Stimulated activated CD8-positive, alpha-beta memory T cell treated with anti-CD3 and anti-CD28 coated beads, Interleukin-12 subunit alpha, Interleukin-12 subunit beta, amount 100 ng/mL, for 1 hour (primary cell): ENCODE measurements around the gene ZC2HC1C.
"Not testable (repeated sequence)": the region's sequence is repeated elsewhere in the genome, so short reads cannot be mapped to it uniquely, and the experiment has no call there.

ENCODE experiments used
- DNase-seq: peaks from one replicate; pipeline ENCODE4 v3.0.0-alpha.2; 2020; ENCODE audit warnings: low read depth

ZC2HC1C gene

DNA sequence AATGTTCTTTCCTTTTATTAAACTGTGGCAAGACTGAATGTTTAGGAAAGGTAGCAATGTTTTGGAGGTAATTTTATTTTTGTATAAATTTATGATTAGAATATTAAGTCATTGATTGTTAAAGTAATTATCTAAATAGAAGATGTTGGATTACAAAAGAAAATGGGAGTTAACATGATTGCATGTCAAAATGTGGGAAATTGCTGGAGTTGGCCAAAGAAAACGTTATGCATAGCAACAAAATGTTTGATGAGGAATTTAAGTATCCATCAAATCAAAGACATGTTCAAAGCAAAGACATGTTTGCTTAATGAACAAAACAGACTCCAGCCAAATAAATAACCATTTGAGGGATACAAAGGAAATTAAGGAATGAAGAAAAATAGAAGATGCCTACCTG is 15.0 kb upstream of the ZC2HC1C start:
- no peak for DNase-seq

DNA sequence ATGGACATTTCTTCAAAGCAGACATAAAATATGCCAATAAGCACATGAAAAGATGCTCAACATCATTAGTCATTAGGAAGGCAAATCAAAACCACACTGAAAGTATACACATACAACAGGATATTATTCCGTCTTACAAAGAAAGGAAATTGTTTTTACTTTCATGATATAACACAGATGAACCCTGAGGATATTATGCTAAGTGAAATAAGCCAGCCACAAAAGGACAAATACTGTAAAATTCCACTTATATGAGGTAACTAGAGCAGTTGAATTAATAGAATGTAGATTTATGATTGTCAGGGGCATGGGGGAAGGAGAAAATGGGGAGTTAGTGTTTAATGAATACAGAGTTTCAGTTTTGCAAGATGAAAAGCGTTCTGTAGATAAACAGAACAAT is 9.8 kb upstream of the ZC2HC1C start:
- no peak for DNase-seq

DNA sequence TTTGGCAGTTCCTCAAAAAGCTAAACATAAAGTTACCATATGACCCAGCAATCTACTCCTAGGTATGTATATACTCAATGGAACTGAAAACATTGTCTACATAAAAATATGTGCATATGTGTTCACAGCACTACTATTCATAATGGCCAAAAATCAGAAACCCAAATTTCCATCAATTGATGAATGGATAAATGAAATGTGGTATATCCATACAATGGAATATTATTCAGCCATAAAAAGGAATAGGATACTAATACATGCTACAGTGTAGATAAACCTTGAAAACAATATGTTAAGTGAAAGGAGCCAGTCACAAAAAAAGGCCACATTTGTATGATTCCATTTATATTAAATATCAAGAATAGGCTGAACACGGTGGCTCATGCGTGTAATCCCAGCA is 9.0 kb upstream of the ZC2HC1C start:
- no peak for DNase-seq

DNA sequence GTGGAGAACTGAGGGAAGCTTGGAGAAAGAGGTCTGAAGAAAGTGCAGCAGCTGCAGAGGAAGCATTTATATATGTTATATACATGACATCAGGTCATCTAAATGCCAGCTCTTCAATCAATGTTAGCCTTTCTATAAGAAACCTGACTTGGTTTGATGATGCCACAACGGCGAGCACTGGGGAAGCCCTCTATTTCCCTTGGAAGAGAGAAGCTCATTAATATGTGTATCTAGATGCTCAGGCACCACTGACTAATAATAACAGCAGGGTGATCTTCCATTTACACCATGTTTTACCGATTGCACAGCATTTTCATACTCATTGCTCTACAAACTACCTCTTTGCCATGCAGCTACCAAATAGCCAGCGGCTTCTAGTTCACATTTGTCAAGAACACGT is 6.4 kb upstream of the ZC2HC1C start:
- no peak for DNase-seq

DNA sequence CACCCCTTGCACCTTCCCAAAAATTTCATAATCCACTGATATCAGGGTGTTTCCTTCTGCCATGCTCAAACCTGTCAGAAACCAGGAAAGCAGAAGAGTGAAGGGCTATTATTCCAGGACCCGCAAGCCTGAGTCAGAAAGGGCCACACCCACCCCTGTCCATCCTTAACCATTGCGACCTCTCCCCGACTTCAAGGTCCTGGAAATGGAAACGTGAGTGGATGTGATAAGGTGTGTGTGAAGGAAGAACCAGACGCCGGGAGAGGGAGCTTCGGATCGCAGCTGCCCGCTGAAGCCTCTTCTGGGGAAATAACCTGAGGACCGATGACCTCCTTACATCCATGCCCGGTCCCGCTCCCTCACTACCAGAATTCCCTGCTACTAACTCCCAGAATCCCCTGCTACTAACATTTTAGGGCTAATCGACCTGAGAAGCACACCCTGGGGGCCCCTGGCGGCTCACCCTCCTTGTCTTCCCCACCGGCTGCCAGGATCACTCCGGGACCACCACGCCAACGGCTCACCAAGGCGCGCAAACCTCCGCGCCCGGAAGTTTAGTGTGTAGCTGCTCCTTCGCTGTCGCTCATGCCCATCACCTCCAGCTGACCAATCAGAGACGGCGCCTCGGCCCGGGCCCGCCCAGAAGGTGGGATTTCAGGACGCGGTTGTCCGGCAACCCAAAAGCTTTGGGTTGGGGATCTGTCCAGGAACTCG is 5.8 kb upstream of the ZC2HC1C start, which contains the start of gene ACYP1:
Gene ACYP1, minus strand, starts transcription at position 534 of the 714 bp plus-strand sequence. Its CDS starts 471 bp downstream, at position 63.
- peak; percentile 83 for DNase-seq

DNA sequence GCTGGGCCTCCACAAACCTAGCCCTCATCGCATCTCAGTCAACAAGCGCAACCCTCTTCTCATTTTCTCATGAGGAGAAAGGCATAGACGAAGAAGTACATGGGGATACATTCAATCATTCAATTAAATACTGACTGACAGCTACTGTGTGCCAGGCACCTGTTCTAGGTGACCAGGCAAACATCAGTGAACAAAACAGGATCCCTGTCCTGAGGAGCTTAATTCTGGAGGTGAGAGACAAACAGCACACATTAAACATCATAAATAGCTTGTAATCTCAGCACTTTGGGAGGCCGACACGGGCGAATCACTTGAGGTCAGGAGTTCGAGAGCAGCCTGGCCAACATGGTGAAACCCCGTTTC is 5.3 kb upstream of the ZC2HC1C start:
- no peak for DNase-seq

DNA sequence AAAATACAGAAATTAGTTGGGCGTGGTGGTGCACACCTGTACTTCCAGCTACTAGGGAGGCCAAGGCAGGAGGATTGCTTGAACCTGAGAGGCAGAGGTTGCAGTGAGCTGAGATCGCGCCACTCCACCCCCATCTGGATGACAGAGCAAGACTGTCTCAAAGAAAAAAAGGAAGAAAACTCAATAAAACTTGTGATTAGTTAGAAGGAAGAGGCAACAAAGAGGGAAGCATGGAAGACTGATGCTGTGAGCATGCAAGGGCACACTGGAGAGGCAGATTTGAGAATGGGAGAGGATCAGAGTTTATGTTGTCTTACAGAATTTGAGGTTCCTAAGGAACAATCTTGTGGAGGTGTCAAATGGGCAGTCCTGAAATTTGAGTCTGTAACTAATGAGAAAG is 2.8 kb upstream of the ZC2HC1C start:
- DNase-seq, result no peak

DNA sequence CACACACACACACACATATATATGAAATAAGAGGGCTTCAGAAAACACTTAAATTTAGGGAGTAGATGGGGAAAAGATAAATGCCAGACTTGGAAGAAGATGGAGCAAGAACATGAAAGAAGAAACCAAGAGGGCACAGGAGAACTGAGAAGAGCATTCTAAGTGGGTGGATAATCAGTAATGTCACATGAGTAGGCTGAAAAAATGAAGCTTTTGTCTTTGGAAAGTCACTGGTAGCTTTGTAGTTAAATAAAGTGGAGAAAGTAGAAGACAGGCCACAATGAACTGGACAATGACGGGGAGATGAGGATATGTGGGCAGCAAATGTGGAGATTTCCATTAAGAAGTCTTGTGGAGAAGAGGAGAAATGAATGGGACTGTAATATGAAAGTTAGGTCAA is 2.2 kb upstream of the ZC2HC1C start:
- DNase-seq, result no peak

DNA sequence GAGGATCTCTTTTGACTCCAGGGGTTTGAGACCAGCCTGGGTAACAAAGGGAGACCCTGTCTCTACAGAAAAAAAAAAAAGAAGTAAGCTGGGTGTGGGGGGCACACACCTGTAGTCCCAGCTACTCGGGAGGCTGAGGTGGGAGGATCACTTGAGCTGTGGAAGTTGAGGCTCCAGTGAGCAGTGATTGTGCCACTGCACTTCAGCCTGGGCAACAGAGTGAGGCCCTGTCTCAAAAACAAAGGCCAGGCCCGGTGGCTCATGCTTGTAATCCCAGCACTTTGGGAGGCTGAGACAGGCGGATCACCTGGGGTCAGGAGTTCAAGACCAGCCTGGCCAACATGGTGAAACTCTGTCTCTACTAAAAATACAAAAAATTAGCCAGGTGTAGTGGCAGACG is 1.7 kb upstream of the ZC2HC1C start:
- DNase-seq, result not testable (repeated sequence)

GRCh38 chr14:75068294-75069120 is 934 bp upstream of the ZC2HC1C start:
- no peak for DNase-seq

GRCh38 chr14:75069811-75070145 is 337 bp downstream of the ZC2HC1C start:
- DNase-seq, result no peak

DNA sequence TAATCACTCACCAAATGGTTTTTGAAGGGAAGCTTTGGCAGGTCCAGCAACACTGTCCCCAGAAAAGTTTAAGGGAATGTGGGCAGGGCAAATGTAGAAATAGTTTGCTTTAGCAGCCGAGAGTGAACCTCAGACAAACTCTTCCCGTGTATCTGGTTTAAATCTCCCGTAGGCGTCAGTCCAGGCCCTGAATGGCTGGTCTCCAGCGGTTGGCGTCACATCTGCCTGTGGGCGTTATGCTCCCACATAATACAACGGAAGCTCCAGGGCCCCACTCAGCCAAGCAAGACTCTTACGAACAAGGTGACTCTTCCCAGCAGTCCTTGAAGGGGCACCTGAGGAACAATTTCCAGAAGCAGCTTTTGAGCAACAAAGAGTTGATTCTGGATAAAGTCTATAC is 942 bp downstream of the ZC2HC1C start:
- no peak for DNase-seq

DNA sequence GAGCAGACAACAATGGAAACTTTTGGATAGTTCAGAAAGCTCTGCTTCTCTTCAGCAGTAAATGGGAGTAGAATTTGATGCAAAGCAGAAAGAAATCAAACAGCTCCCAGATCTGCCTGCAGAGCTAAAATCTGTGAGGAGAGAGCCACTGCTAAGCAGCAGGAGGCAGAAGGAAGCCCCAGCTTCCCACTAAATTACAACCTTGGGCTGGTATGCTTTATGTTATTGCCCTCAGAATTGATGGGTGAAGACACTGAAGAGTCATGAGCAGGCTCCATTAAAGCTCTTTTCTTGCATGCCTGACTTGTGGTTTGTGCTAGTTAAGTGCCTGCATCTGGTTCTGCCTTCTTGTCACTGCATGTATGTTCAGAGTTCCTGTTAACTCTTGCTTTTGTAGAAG is 8.4 kb downstream of the ZC2HC1C start:
- DNase-seq, result no peak

- no peak for DNase-seq
These were observed 10.1 kb downstream of the ZC2HC1C start for GRCh38 chr14:75079521-75079920.

GRCh38 chr14:75081660-75082229 is 12.3 kb downstream of the ZC2HC1C start:
- DNase-seq, result no peak

DNA sequence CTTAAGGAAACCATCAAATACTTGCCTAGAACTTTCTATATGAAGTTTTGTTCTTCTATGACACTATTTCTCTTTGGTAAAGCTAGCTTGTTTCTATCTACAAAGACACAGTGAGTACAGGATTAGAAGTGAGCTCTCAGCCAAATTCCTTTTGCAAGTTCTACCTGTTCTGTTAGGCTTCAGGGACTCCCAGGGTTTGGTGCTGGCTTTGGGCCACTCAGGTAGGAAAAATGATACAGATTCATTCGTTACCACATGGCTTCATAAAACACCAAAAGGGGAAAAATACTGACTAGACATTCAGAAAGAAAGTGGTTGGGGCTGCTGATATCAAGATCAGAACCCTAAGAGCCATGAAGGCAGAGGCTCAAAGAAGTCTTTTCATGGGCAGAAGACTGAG is 13.8 kb downstream of the ZC2HC1C start:
- DNase-seq, result no peak

GRCh38 chr14:75084513-75084912 is 15.1 kb downstream of the ZC2HC1C start:
- no peak for DNase-seq

DNA sequence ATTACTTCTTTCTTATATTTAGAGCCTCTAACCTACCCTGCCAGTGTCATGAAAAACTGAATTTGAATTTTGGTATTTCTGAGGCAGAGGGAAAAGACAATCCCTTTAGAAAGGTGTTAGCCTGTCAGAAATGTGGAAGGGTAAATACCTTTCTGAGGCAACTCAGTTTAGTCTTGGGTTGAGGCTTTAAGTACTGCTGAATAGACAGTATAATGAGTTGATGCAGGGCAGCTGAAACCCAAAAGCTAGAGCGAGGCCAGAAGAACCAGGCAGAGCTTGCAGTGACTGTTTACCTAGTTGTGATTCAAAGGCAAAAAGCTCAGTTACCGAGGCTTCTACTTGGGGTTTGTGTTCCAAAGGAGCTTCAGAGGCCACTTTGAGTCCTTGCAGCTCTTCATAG is 18.7 kb downstream of the ZC2HC1C start:
- DNase-seq, result no peak

GRCh38 chr14:75088566-75089373 is 19.3 kb downstream of the ZC2HC1C start:
- peak; percentile 18 for DNase-seq

GRCh38 chr14:75090353-75090752 is 20.9 kb downstream of the ZC2HC1C start:
- DNase-seq, result no peak

DNA sequence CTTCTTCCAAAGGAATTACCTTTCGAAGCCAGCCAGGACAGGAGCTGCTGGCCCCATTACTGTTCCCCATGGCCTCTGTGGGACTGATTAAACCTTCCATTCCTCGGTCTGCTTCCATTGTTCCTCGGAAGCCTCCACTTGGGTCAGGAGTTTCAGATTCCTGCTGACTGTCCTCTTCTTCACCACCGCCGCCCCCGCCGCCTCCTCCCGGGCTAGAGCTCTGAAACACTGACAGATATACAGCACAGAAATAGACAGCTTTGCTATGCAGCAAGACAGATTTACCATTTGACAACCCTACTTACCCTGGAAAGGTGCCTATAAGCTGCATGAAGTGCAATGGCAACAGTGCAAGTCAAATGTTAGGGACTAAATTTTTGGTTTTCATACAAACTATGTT is 21.8 kb downstream of the ZC2HC1C start:
- no peak for DNase-seq

DNA sequence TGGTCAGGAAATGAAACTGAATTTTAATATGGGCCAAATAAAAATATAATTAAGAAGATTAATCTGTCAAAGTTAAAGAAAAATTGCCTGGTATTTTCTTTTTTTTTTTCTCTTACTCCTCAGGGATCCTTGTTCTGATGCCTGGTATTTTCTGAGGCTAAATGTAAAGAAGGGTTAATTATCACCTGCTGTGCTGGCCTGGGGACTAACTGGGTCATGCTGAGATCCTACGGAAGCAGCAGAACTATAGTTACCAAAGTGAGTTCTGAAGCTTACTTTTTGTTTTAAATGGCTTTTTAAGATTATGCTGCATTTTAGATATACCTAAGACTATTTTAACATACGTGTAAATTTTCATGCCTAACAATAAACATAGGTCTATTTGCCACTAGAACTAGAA is 23.3 kb downstream of the ZC2HC1C start:
- DNase-seq, result no peak

GRCh38 chr14:75094896-75095295 is 25.5 kb downstream of the ZC2HC1C start:
- no peak for DNase-seq
